ENCODE measurements around the gene UTY. TPM values are rescaled to one million over a fixed set of nuclear protein-coding genes. Genes with fewer than 3 reads are reported as not detected.

The UTY gene
- total RNA-seq, 4 donors from 2014 or later = not detected

- H3K4me3 ChIP-seq = no peak overlapping the region
- no peaks in the 10 kb centered on the region for H3K27me3 ChIP-seq
- H3K36me3 ChIP-seq = no peaks in the 10 kb centered on the region
- no peak for DNase-seq
- no peaks in the 10 kb centered on the region for H3K4me1 ChIP-seq
- intact Hi-C loops (cut with DNase I; ENCODE audit: low total_unique reads) = no loop called here
- no peak overlapping the region for H3K27ac ChIP-seq
- no peak for TF ChIP-seq POLR2A (IDR thresholded peaks at IDR 0.05)
- no peak for TF ChIP-seq CTCF (IDR thresholded peaks at IDR 0.05)
- H3K9me3 ChIP-seq = no peaks in the 10 kb centered on the region
These were observed 229.4 kb downstream of the UTY start for GRCh38 chrY:13250421-13250820.

- Histone ChIP-seq H3K9me3 (no peaks in the 10 kb centered on the region), H3K27me3 (no peaks in the 10 kb centered on the region), H3K4me1 (no peaks in the 10 kb centered on the region), H3K4me3 (no peak overlapping the region), H3K27ac (no peak overlapping the region), H3K36me3 (no peaks in the 10 kb centered on the region)
- intact Hi-C loops (cut with DNase I; ENCODE audit: low total_unique reads) = no loop called here
- DNase-seq = no peak
- TF ChIP-seq CTCF (IDR thresholded peaks at IDR 0.05) = no peak
- TF ChIP-seq POLR2A (IDR thresholded peaks at IDR 0.05) = no peak
These were observed 236.1 kb downstream of the UTY start for GRCh38 chrY:13243716-13244115.

- Histone ChIP-seq H3K4me3 (no peak overlapping the region), H3K36me3 (no peaks in the 10 kb centered on the region), H3K27ac (no peak overlapping the region), H3K4me1 (no peaks in the 10 kb centered on the region), H3K9me3 (no peaks in the 10 kb centered on the region), H3K27me3 (no peaks in the 10 kb centered on the region)
- TF ChIP-seq CTCF (IDR thresholded peaks at IDR 0.05) (no peak), POLR2A (IDR thresholded peaks at IDR 0.05) (no peak)
- intact Hi-C loops (cut with DNase I; ENCODE audit: low total_unique reads) = no loop called here
- DNase-seq = no peak
These were observed 245.9 kb downstream of the UTY start for GRCh38 chrY:13233901-13234300.

GRCh38 chrY:13233118-13233517, 246.7 kb downstream of the UTY start:
- no peak for DNase-seq
- Histone ChIP-seq H3K4me3 (no peak overlapping the region), H3K9me3 (no peaks in the 10 kb centered on the region), H3K27ac (no peak overlapping the region), H3K4me1 (no peaks in the 10 kb centered on the region), H3K36me3 (no peaks in the 10 kb centered on the region), H3K27me3 (no peaks in the 10 kb centered on the region)
- intact Hi-C loops (cut with DNase I; ENCODE audit: low total_unique reads) = no loop called here
- TF ChIP-seq CTCF (IDR thresholded peaks at IDR 0.05) (no peak), POLR2A (IDR thresholded peaks at IDR 0.05) (no peak)

GRCh38 chrY:13227354-13227953, 252.4 kb downstream of the UTY start:
- Histone ChIP-seq H3K9me3 (no peaks in the 10 kb centered on the region), H3K4me3 (no peak overlapping the region), H3K27ac (no peak overlapping the region), H3K4me1 (no peaks in the 10 kb centered on the region), H3K36me3 (no peaks in the 10 kb centered on the region), H3K27me3 (no peaks in the 10 kb centered on the region)
- no peak for TF ChIP-seq CTCF (IDR thresholded peaks at IDR 0.05)
- no peak for TF ChIP-seq POLR2A (IDR thresholded peaks at IDR 0.05)
- DNase-seq = no peak
- intact Hi-C loops (cut with DNase I; ENCODE audit: low total_unique reads) = no loop called here
